Measurements from ENCODE around the gene GASK1A.
"Not testable (repeated sequence)": the region's sequence is repeated elsewhere in the genome, so short reads cannot be mapped to it uniquely, and the experiment has no call there.

Gene GASK1A

GRCh38 chr3:43062040-43062563, 83.0 kb downstream of the GASK1A start:
- no peak for TF ChIP-seq CTCF (IDR thresholded peaks at IDR 0.05; ENCODE audit: insufficient read depth, low read depth, low read length, missing control alignments)
- DNase-seq (ENCODE audit: low read depth): no peak
- H3K4me3 ChIP-seq (ENCODE audit: low read length): no peak overlapping the region

GRCh38 chr3:43062564-43063040, 83.5 kb downstream of the GASK1A start:
- no peak overlapping the region for H3K4me3 ChIP-seq (ENCODE audit: low read length)
- no peak for DNase-seq (ENCODE audit: low read depth)
- no peak for TF ChIP-seq CTCF (IDR thresholded peaks at IDR 0.05; ENCODE audit: insufficient read depth, low read depth, low read length, missing control alignments)

GRCh38 chr3:43063114-43063513, 84.0 kb downstream of the GASK1A start:
- DNase-seq (ENCODE audit: low read depth): no peak
- TF ChIP-seq CTCF (IDR thresholded peaks at IDR 0.05; ENCODE audit: insufficient read depth, low read depth, low read length, missing control alignments): no peak
- no peak overlapping the region for H3K4me3 ChIP-seq (ENCODE audit: low read length)

GRCh38 chr3:43070670-43071069, 91.6 kb downstream of the GASK1A start:
- not testable (repeated sequence) for DNase-seq (ENCODE audit: low read depth); H3K4me3 ChIP-seq (ENCODE audit: low read length)

GRCh38 chr3:43071313-43071893, 92.3 kb downstream of the GASK1A start:
- no peak for DNase-seq (ENCODE audit: low read depth)
- TF ChIP-seq CTCF (IDR thresholded peaks at IDR 0.05; ENCODE audit: insufficient read depth, low read depth, low read length, missing control alignments): peak; percentile 36
- H3K4me3 ChIP-seq (ENCODE audit: low read length): no peak overlapping the region

GRCh38 chr3:43072361-43072760, 93.2 kb downstream of the GASK1A start:
- DNase-seq (ENCODE audit: low read depth): no peak
- no peak for TF ChIP-seq CTCF (IDR thresholded peaks at IDR 0.05; ENCODE audit: insufficient read depth, low read depth, low read length, missing control alignments)
- H3K4me3 ChIP-seq (ENCODE audit: low read length): no peak overlapping the region

- no peak overlapping the region for H3K4me3 ChIP-seq (ENCODE audit: low read length)
- no peak for TF ChIP-seq CTCF (IDR thresholded peaks at IDR 0.05; ENCODE audit: insufficient read depth, low read depth, low read length, missing control alignments)
- no peak for DNase-seq (ENCODE audit: low read depth)
Measured at GRCh38 chr3:43073116-43073835, 94.2 kb downstream of the GASK1A start.

Data from epithelial cell of esophagus (primary cell).